Upper lobe of left lung (tissue), 6 donors: ENCODE data around the gene MSANTD2. TPM values are rescaled to one million over a fixed set of nuclear protein-coding genes. Genes with fewer than 3 reads are reported as not detected.

ENCODE experiments used
- ATAC-seq, 2 donors: fragments of 200-7000 bp; cut with Tn5 transposase; one replicate each; pipeline ENCODE4 v1.9.1; 2022; ENCODE audit warnings: mild to moderate bottlenecking in 2 of 2, moderate library complexity in 2 of 2; ENCODE audit not compliant: low FRiP score in 2 of 2
- DNase-seq, 2 donors: peaks; one replicate each; pipeline ENCODE4 v3.0.0-alpha.2; 2019 to 2020
- H3K27ac ChIP-seq, 4 donors: fragments of 200-600 bp; sonication (generic); one replicate each; pipeline ENCODE4 v1.5.1; 2016 to 2019
- H3K27me3 ChIP-seq, 4 donors: fragments of 200-600 bp; sonication (generic); one replicate each; pipeline ENCODE4 v1.5.1; 2017 to 2019
- H3K36me3 ChIP-seq, 4 donors: fragments of 200-600 bp; sonication (generic); one replicate each; pipeline ENCODE4 v1.5.1; 2016 to 2019
- H3K4me1 ChIP-seq, 4 donors: fragments of 200-600 bp; sonication (generic); one replicate each; pipeline ENCODE4 v1.5.1; 2018 to 2019
- H3K4me3 ChIP-seq, 4 donors: fragments of 200-600 bp; sonication (generic); one replicate each; pipeline ENCODE4 v1.5.1; 2017 to 2019; ENCODE audit warnings: mild to moderate bottlenecking in 2 of 4, moderate library complexity in 1 of 4
- H3K9me3 ChIP-seq, 4 donors: fragments of 200-600 bp; sonication (generic); one replicate each; pipeline ENCODE4 v1.5.1; 2018 to 2019
- EP300 ChIP-seq, 4 donors: sonication (generic); formaldehyde crosslinking; IDR thresholded peaks; one replicate each; pipeline ENCODE4 v1.5.1; 2017; ENCODE audit warnings: antibody characterized with exemption in 4 of 4, control low read depth in 2 of 4
- POLR2A ChIP-seq, 4 donors: fragments of 450-650 bp; IDR thresholded peaks; one replicate each; pipeline ENCODE4 v1.5.1; 2016 to 2017; ENCODE audit warnings: antibody characterized with exemption in 4 of 4, mild to moderate bottlenecking in 2 of 4
- POLR2AphosphoS5 ChIP-seq, 2 donors: sonication (generic); formaldehyde crosslinking; IDR thresholded peaks; one replicate each; pipeline ENCODE4 v1.5.1; 2017; ENCODE audit warnings: antibody characterized with exemption in 2 of 2
- WGBS, 2 donors: methylation state at CpG; one replicate each; pipeline ENCODE4 v1.1.5; 2017 to 2018; 5-methylcytosine and 5-hydroxymethylcytosine counted together
- total RNA-seq, 6 donors: library from RNA; depleted of rRNA in 4 of 6; stranded (reverse); fragments of >200 nt in 4 of 6; gene quantifications; one replicate each; pipeline versions ENCODE4 v1.1.0 to v1.2.1, GENCODE V29; 2016 to 2021
- TF ChIP-seq, protein P1 (sequence below), 6 experiments: fragments of 450-650 bp in 4 of 6; fragments of 200-600 bp in 2 of 6; sonication (generic) in 2 of 6; IDR thresholded peaks; one replicate each; pipeline ENCODE4 v1.5.1; 2016 to 2019; ENCODE audit warnings: antibody characterized with exemption in 6 of 6
- donor health status: DM: no; HTN: no; CAD: no; lungs with moderate emphysema.
- donor health status: DM: no; HTN: yes; CAD: no; lungs with severe emphysema.

Gene MSANTD2
- total RNA-seq, 6 donors from 2014 or later, result 10.5 to 69.1 (median 14.0) TPM

DNA sequence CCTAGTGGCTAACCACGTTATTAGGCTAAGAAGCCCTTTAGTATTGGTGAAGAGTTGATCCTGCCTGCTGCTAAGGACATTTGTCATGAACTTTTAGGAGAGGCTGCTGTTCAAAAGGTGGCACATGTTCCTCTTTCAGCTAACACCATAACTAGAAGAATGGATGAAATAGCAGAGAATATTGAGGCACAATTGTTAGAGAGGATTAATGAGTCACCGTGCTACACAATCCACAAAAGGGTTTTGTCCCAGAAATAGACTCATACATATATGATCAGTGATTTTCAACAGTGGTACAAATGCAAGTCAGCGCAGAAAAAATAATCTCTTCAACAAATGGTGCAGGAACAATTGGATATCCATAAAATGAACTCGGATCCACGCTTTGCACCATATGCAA is 7.0 kb upstream of the MSANTD2 start:
- H3K36me3 ChIP-seq, result peaks cover 0 to 4% (median 2%) of the 10 kb centered on the region in 4 donors
- H3K27ac ChIP-seq, result no peak overlapping the region
- H3K9me3 ChIP-seq, result no peaks in the 10 kb centered on the region
- TF ChIP-seq POLR2A (IDR thresholded peaks at IDR 0.05) (no peak), EP300 (IDR thresholded peaks at IDR 0.05) (no peak), POLR2AphosphoS5 (IDR thresholded peaks at IDR 0.05) (no peak)
- TF ChIP-seq, protein P1, sequence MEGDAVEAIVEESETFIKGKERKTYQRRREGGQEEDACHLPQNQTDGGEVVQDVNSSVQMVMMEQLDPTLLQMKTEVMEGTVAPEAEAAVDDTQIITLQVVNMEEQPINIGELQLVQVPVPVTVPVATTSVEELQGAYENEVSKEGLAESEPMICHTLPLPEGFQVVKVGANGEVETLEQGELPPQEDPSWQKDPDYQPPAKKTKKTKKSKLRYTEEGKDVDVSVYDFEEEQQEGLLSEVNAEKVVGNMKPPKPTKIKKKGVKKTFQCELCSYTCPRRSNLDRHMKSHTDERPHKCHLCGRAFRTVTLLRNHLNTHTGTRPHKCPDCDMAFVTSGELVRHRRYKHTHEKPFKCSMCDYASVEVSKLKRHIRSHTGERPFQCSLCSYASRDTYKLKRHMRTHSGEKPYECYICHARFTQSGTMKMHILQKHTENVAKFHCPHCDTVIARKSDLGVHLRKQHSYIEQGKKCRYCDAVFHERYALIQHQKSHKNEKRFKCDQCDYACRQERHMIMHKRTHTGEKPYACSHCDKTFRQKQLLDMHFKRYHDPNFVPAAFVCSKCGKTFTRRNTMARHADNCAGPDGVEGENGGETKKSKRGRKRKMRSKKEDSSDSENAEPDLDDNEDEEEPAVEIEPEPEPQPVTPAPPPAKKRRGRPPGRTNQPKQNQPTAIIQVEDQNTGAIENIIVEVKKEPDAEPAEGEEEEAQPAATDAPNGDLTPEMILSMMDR (IDR thresholded peaks at IDR 0.05), result no peak
- H3K4me1 ChIP-seq, result no peaks in the 10 kb centered on the region
- ATAC-seq (no peak), DNase-seq (no peak)
- 95 to 97% methylated on average over 5 of the region's 5 CpGs for WGBS, 2 donors
- H3K4me3 ChIP-seq, result no peak overlapping the region
- H3K27me3 ChIP-seq, result no peaks in the 10 kb centered on the region

DNA sequence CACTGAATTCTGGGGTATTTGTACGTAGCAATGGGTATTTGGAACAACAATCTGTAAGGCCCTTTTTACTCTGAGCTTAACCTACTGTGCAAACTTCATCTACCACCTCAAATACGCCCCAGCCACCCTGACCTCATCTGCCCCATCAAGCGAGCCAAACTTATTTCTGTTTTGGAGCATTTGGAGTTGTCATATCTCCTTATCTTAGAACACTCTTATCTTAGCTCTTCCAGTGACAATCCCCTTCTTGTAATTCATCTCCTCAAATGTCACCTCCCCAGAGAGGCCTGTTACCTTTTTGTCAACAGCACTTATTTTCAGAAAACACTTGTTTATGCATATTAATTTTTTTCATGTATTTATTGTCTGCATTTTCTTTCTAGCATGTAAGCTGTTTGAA is 4.7 kb upstream of the MSANTD2 start:
- H3K36me3 ChIP-seq, result peaks cover 0 to 4% (median 2%) of the 10 kb centered on the region in 4 donors
- H3K4me3 ChIP-seq, result no peak overlapping the region
- no peaks in the 10 kb centered on the region for H3K9me3 ChIP-seq
- TF ChIP-seq EP300 (IDR thresholded peaks at IDR 0.05) (no peak), POLR2A (IDR thresholded peaks at IDR 0.05) (no peak), POLR2AphosphoS5 (IDR thresholded peaks at IDR 0.05) (no peak)
- TF ChIP-seq, protein P1 (IDR thresholded peaks at IDR 0.05), result no peak
- DNase-seq, result no peak
- ATAC-seq, result no peak
- no peak overlapping the region for H3K27ac ChIP-seq
- WGBS, 2 donors, result 89 to 95% methylated on average over 3 of the region's 3 CpGs
- H3K4me1 ChIP-seq, result peaks cover 5 to 11% (median 9%) of the 10 kb centered on the region in 4 donors
- H3K27me3 ChIP-seq, result no peaks in the 10 kb centered on the region

DNA sequence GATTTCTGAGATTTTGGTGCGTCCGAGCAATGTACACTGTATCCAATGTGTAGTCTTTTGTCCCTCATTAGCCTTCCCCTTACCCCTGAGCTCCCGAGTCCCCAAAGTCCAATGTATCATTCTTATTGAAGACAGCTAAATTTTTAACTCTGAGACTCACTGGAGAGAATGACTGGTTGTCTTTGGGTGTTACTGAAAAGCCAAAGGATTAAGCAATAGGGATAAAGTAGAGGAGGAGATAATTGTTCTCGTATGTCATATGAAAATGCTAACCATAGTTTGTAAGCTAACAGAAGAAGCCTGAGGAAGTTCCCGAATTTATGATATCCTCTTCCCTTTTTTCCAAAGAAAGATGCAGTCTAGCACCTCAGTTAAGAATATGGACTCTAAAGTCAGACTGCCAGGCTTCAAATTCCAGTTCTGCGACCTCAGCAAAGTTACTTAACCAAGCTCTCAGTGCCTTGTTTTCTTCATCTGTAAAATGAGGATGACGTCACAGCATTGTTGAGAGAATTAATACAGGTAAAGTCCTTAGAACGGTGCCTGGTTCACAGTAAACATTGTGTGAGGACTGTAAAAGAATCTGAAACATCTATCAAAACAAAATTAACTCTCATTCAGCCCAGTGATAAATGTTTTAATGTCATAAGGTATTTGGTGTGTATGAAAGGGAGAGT is 1.6 kb upstream of the MSANTD2 start:
- Histone ChIP-seq H3K4me3 (no peak overlapping the region), H3K27ac (peak overlapping the region in 1 of 4 donors; percentile 98), H3K27me3 (peaks cover 0 to 3% (median 0%) of the 10 kb centered on the region in 4 donors), H3K4me1 (peaks cover 21 to 31% (median 22%) of the 10 kb centered on the region in 4 donors), H3K9me3 (no peaks in the 10 kb centered on the region), H3K36me3 (peaks cover 0 to 4% (median 2%) of the 10 kb centered on the region in 4 donors)
- no peak for ATAC-seq
- 73 to 74% methylated on average over 8 of the region's 8 CpGs for WGBS, 2 donors
- DNase-seq, result no peak
- TF ChIP-seq EP300 (IDR thresholded peaks at IDR 0.05) (no peak), POLR2AphosphoS5 (IDR thresholded peaks at IDR 0.05) (no peak), POLR2A (IDR thresholded peaks at IDR 0.05) (no peak)
- TF ChIP-seq, protein P1 (IDR thresholded peaks at IDR 0.05), result no peak

DNA sequence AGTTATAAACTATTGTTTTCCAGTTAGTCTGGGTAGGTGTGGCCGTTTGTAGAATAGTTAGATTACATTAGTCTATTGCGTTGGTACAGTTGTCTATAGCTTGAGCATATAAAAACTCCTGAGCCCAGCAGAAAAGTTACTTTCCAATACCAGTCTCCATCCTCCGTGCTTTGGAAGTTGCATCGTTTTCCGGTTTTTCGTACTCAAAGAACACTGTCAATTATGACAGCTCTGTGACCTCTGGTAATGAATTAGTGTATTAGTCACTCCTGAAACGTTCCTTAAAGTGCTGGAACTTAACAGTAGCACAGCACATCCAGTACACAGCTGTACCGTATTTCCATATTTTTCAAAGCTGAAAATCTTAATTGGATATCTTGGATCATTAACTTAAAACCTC is 808 bp upstream of the MSANTD2 start:
- peaks cover 0 to 3% (median 0%) of the 10 kb centered on the region in 4 donors for H3K27me3 ChIP-seq
- WGBS, 2 donors, result 6 to 7% methylated on average over 8 of the region's 8 CpGs
- H3K27ac ChIP-seq, result peak overlapping the region; percentile 97 to 98 (median 98)
- DNase-seq (no peak), ATAC-seq (peak in 1 of 2 donors; percentile 62)
- H3K36me3 ChIP-seq, result peaks cover 0 to 4% (median 2%) of the 10 kb centered on the region in 4 donors
- peak in 1 of 2 donors; percentile 8 for TF ChIP-seq POLR2AphosphoS5 (IDR thresholded peaks at IDR 0.05)
- TF ChIP-seq, protein P1 (IDR thresholded peaks at IDR 0.05), result no peak
- no peak for TF ChIP-seq POLR2A (IDR thresholded peaks at IDR 0.05)
- peak in 1 of 4 donors; percentile 2 for TF ChIP-seq EP300 (IDR thresholded peaks at IDR 0.05)
- no peaks in the 10 kb centered on the region for H3K9me3 ChIP-seq
- H3K4me3 ChIP-seq, result peak overlapping the region; percentile 68 to 93 (median 77)
- H3K4me1 ChIP-seq, result peaks cover 21 to 31% (median 22%) of the 10 kb centered on the region in 4 donors
